OCI-M2 (cell line): ENCODE results near the gene SLC2A4.
"Not testable (repeated sequence)": the region's sequence is repeated elsewhere in the genome, so short reads cannot be mapped to it uniquely, and the experiment has no call there.

ENCODE experiments used
- DNase-seq: peaks from one replicate; lab custom pipeline; 2025; ENCODE audit not compliant: unreplicated experiment; lab: John Stamatoyannopoulos, UW

SLC2A4 gene

GRCh38 chr17:7322520-7323194 is 41.1 kb downstream of the SLC2A4 start:
- DNase-seq, result no peak

GRCh38 chr17:7323731-7324437 is 42.4 kb downstream of the SLC2A4 start:
- no peak for DNase-seq

GRCh38 chr17:7324438-7324779 is 42.9 kb downstream of the SLC2A4 start:
- DNase-seq, result no peak

- no peak for DNase-seq
Measured at GRCh38 chr17:7325031-7325528, 43.6 kb downstream of the SLC2A4 start.

GRCh38 chr17:7326186-7326585 is 44.7 kb downstream of the SLC2A4 start:
- no peak for DNase-seq

- DNase-seq, result no peak
Measured at GRCh38 chr17:7327056-7327455, 45.5 kb downstream of the SLC2A4 start.

- DNase-seq, result no peak
Measured at GRCh38 chr17:7327501-7327900, 46.0 kb downstream of the SLC2A4 start.

GRCh38 chr17:7328009-7328408 is 46.5 kb downstream of the SLC2A4 start:
- DNase-seq, result no peak

- no peak for DNase-seq
Measured at GRCh38 chr17:7328840-7329373, 47.4 kb downstream of the SLC2A4 start, which contains the start of gene NEURL4. Gene NEURL4, minus strand, starts transcription at chr17:7329335. Its CDS starts 23 bp downstream, at chr17:7329312.

- DNase-seq, result peak; percentile 91
Measured at GRCh38 chr17:7329374-7329996, 48.0 kb downstream of the SLC2A4 start.

- no peak for DNase-seq
Measured at GRCh38 chr17:7329997-7330637, 48.6 kb downstream of the SLC2A4 start.

GRCh38 chr17:7330638-7331015 is 49.1 kb downstream of the SLC2A4 start:
- no peak for DNase-seq

GRCh38 chr17:7332111-7332510 is 50.6 kb downstream of the SLC2A4 start:
- no peak for DNase-seq

GRCh38 chr17:7332600-7333069 is 51.1 kb downstream of the SLC2A4 start:
- not testable (repeated sequence) for DNase-seq

- DNase-seq, result no peak
Measured at GRCh38 chr17:7334938-7335538, 53.5 kb downstream of the SLC2A4 start.

GRCh38 chr17:7335765-7336164 is 54.2 kb downstream of the SLC2A4 start:
- not testable (repeated sequence) for DNase-seq

- no peak for DNase-seq
Measured at GRCh38 chr17:7336240-7337175, 55.0 kb downstream of the SLC2A4 start, which contains the start of gene ACAP1. Gene ACAP1, plus strand, starts transcription at chr17:7336529. Its CDS starts 206 bp downstream, at chr17:7336735.

GRCh38 chr17:7337600-7337999 is 56.1 kb downstream of the SLC2A4 start:
- DNase-seq, result not testable (repeated sequence)
